HepG2 (cell line): ENCODE results near the gene FUBP3. TPM values are rescaled to one million over a fixed set of nuclear protein-coding genes. Genes with fewer than 3 reads are reported as not detected.

ENCODE experiments used
- AGO2 ChIP-seq: fragments of 200-400 bp; formaldehyde crosslinking; optimal IDR thresholded peaks from 2 replicates; pipeline ENCODE3; 2017; ENCODE audit warnings: mild to moderate bottlenecking, low read depth, low read length, moderate library complexity
- ARID2 ChIP-seq: sonication (generic); formaldehyde crosslinking; IDR thresholded peaks from 2 replicates; pipeline ENCODE4 v1.8.1; 2022; ENCODE audit warnings: mild to moderate bottlenecking, missing genetic modification reagents, borderline replicate concordance
- ATM ChIP-seq: fragments of 450-650 bp; IDR thresholded peaks from 2 replicates; pipeline ENCODE4 v1.7.1; 2017; ENCODE audit warnings: mild to moderate bottlenecking, borderline replicate concordance
- DNMT1 ChIP-seq: sonication (generic); formaldehyde crosslinking; IDR thresholded peaks from 2 replicates; pipeline ENCODE4 v1.5.1; 2020; ENCODE audit warnings: mild to moderate bottlenecking, missing genetic modification reagents
- FLYWCH1 ChIP-seq: sonication (generic); formaldehyde crosslinking; IDR thresholded peaks from 2 replicates; pipeline ENCODE4 v1.8.1; 2023; ENCODE audit warnings: mild to moderate bottlenecking, missing genetic modification reagents
- FOXA3 ChIP-seq: IDR thresholded peaks from 2 replicates; pipeline ENCODE4 v1.6.1; 2016; ENCODE audit warnings: missing genetic modification reagents, missing compliant biosample characterization
- GTF3A ChIP-seq: sonication (generic); formaldehyde crosslinking; conservative IDR thresholded peaks from 2 replicates; pipeline ENCODE4 v1.4.0; 2020; ENCODE audit warnings: mild to moderate bottlenecking, missing genetic modification reagents
- HDAC6 ChIP-seq: fragments of 200-600 bp; sonication (generic); IDR thresholded peaks from 2 replicates; pipeline ENCODE4 v1.7.0; 2017; ENCODE audit warnings: mild to moderate bottlenecking, antibody characterized with exemption, low read length, low read depth
- HMG20A ChIP-seq: IDR thresholded peaks from 2 replicates; pipeline ENCODE4 v1.6.1; 2016; ENCODE audit warnings: borderline replicate concordance
- IKZF5 ChIP-seq: IDR thresholded peaks from 2 replicates; pipeline ENCODE4 v1.6.1; 2018; ENCODE audit warnings: missing genetic modification reagents, mild to moderate bottlenecking, missing compliant biosample characterization
- KDM1A ChIP-seq: IDR thresholded peaks from 2 replicates; pipeline ENCODE4 v1.6.1; 2016; ENCODE audit warnings: missing compliant biosample characterization
- KLF11 ChIP-seq: IDR thresholded peaks from 2 replicates; pipeline ENCODE4 v1.6.1; 2016; ENCODE audit warnings: missing compliant biosample characterization
- KLF13 ChIP-seq: sonication (generic); formaldehyde crosslinking; IDR thresholded peaks from 2 replicates; pipeline ENCODE4 v1.4.0; 2020; ENCODE audit warnings: mild to moderate bottlenecking, missing genetic modification reagents
- MAF1 ChIP-seq: sonication (generic); formaldehyde crosslinking; IDR thresholded peaks from 2 replicates; pipeline ENCODE4 v1.5.0; 2020; ENCODE audit warnings: missing genetic modification reagents, borderline replicate concordance
- MED1 ChIP-seq: sonication (generic); formaldehyde crosslinking; IDR thresholded peaks from 2 replicates; pipeline ENCODE4 v1.4.0; 2020; ENCODE audit warnings: missing genetic modification reagents
- MED8 ChIP-seq: sonication (generic); formaldehyde crosslinking; IDR thresholded peaks from 2 replicates; pipeline ENCODE4 v1.8.1; 2023; ENCODE audit warnings: mild to moderate bottlenecking, missing genetic modification reagents; ENCODE audit not compliant: insufficient replicate concordance
- NKX3-1 ChIP-seq: sonication (generic); formaldehyde crosslinking; IDR thresholded peaks from 2 replicates; pipeline ENCODE4 v1.5.0; 2020; ENCODE audit warnings: missing genetic modification reagents
- RFX1 ChIP-seq: fragments of 450-650 bp; IDR thresholded peaks from 2 replicates; pipeline ENCODE4 v1.6.1; 2017
- SAP130 ChIP-seq: IDR thresholded peaks from 2 replicates; pipeline ENCODE4 v1.6.1; 2016; ENCODE audit warnings: low read depth
- SIX4 ChIP-seq: sonication (generic); formaldehyde crosslinking; IDR thresholded peaks from 2 replicates; pipeline ENCODE4 v1.4.0; 2020; ENCODE audit warnings: missing genetic modification reagents
- STAG1 ChIP-seq: sonication (generic); formaldehyde crosslinking; IDR thresholded peaks from 2 replicates; pipeline ENCODE4 v1.4.0; 2020; ENCODE audit warnings: missing genetic modification reagents
- THAP9 ChIP-seq: sonication (generic); formaldehyde crosslinking; IDR thresholded peaks from 2 replicates; pipeline ENCODE4; 2020; ENCODE audit warnings: missing genetic modification reagents, mild to moderate bottlenecking, borderline replicate concordance
- U2AF1 ChIP-seq: fragments of 200-400 bp; formaldehyde crosslinking; optimal IDR thresholded peaks from 2 replicates; pipeline ENCODE3; 2017; ENCODE audit warnings: mild to moderate bottlenecking, low read depth, low read length
- WIZ ChIP-seq: sonication (generic); formaldehyde crosslinking; IDR thresholded peaks from 2 replicates; pipeline ENCODE4 v1.5.1; 2020; ENCODE audit warnings: mild to moderate bottlenecking, missing genetic modification reagents
- ZNF121 ChIP-seq: sonication (generic); formaldehyde crosslinking; IDR thresholded peaks from 2 replicates; pipeline ENCODE4 v1.5.0; 2020; ENCODE audit warnings: mild to moderate bottlenecking, missing genetic modification reagents
- ZNF124 ChIP-seq: sonication (generic); formaldehyde crosslinking; IDR thresholded peaks from 2 replicates; pipeline ENCODE4 v1.4.0; 2020; ENCODE audit warnings: missing genetic modification reagents
- ZNF232 ChIP-seq: sonication (generic); formaldehyde crosslinking; IDR thresholded peaks from 2 replicates; pipeline ENCODE4 v1.4.0; 2020; ENCODE audit warnings: missing genetic modification reagents, borderline replicate concordance
- ZNF383 ChIP-seq: sonication (generic); formaldehyde crosslinking; IDR thresholded peaks from 2 replicates; pipeline ENCODE4 v1.4.0; 2020; ENCODE audit warnings: missing genetic modification reagents, mild to moderate bottlenecking, borderline replicate concordance
- ZNF781 ChIP-seq: sonication (generic); formaldehyde crosslinking; IDR thresholded peaks from 2 replicates; pipeline ENCODE4 v1.5.1; 2020; ENCODE audit warnings: borderline replicate concordance, mild to moderate bottlenecking, missing genetic modification reagents; ENCODE audit errors: not compliant biosample characterization
- ZNF850 ChIP-seq: sonication (generic); formaldehyde crosslinking; conservative IDR thresholded peaks from 2 replicates; pipeline ENCODE4 v1.9.0; 2021; ENCODE audit warnings: mild to moderate bottlenecking, missing genetic modification reagents
- polyA plus RNA-seq, 8 experiments: library from polyadenylated mRNA; depleted of rRNA in 3 of 8; stranded (reverse) in 7 of 8; unstranded in 1 of 8; fragments of >200 nt; fragmentation: Illumina TruSeq in 4 of 8; extraction: Trizol in 4 of 8; gene quantifications; 2 replicates each; pipeline versions ENCODE4 v1.2.1 to v1.2.3, GENCODE V29; 2011 to 2016; ENCODE audit warnings: low read depth in 4 of 8, missing spikeins in 1 of 8, mixed read lengths in 1 of 8; ENCODE audit not compliant: insufficient read depth in 1 of 8
- total RNA-seq, 5 experiments: library from RNA; depleted of rRNA; stranded (reverse); fragments of >200 nt; fragmentation: Illumina TruSeq; extraction: Trizol; gene quantifications; 2 replicates each; pipeline ENCODE4 v1.2.3, GENCODE V29; 2016; ENCODE audit warnings: low read depth in 1 of 5

The FUBP3 gene
- total and polyA plus RNA-seq, 2 of the 13 experiments (the other 11 are each of a cell fraction or from before 2014, with no cell fraction given): 28.7 to 40.0 TPM

GRCh38 chr9:130680836-130681768 is 101.7 kb downstream of the FUBP3 start (continued):
- TF ChIP-seq SAP130: peak; percentile 56; the same call in 1 of the 2 replicates
- TF ChIP-seq HDAC6: no peak
- no peak for TF ChIP-seq RFX1
- TF ChIP-seq FLYWCH1 (CRISPR knock-in tag): no peak
- TF ChIP-seq U2AF1: no peak
- TF ChIP-seq AGO2: no peak
- TF ChIP-seq STAG1 (CRISPR knock-in tag): peak; percentile 21
- no peak for TF ChIP-seq DNMT1 (CRISPR knock-in tag)
- TF ChIP-seq ZNF124 (CRISPR knock-in tag): 0 out of 2 replicates have a peak, but pooled peaks have one; percentile 55
- TF ChIP-seq WIZ (CRISPR knock-in tag): no peak
- peak; percentile 95 for TF ChIP-seq NKX3-1 (CRISPR knock-in tag)
- TF ChIP-seq ARID2 (CRISPR knock-in tag): peak; percentile 75; the same call in 1 of the 2 replicates
- TF ChIP-seq HMG20A: no peak
- TF ChIP-seq ATM: no peak
- TF ChIP-seq KLF13 (CRISPR knock-in tag): no peak
- TF ChIP-seq KDM1A (CRISPR knock-in tag): peak; percentile 70
- no peak for TF ChIP-seq ZNF850 (CRISPR knock-in tag)
- peak; percentile 57; the same call in 1 of the 2 replicates for TF ChIP-seq MED1 (CRISPR knock-in tag)
- TF ChIP-seq IKZF5 (CRISPR knock-in tag): peak; percentile 63
- peak; percentile 88 for TF ChIP-seq ZNF232 (CRISPR knock-in tag)
- TF ChIP-seq ZNF781 (CRISPR knock-in tag): peak; percentile 40
- TF ChIP-seq KLF11 (CRISPR knock-in tag): no peak
- TF ChIP-seq GTF3A (CRISPR knock-in tag): no peak
- peak; percentile 75; the same call in 1 of the 2 replicates for TF ChIP-seq MAF1
- no peak for TF ChIP-seq THAP9
- no peak for TF ChIP-seq ZNF121 (CRISPR knock-in tag)
- no peak for TF ChIP-seq ZNF383 (CRISPR knock-in tag)
- TF ChIP-seq FOXA3 (CRISPR knock-in tag): peak; percentile 47; the same call in 1 of the 2 replicates
- no peak for TF ChIP-seq MED8 (CRISPR knock-in tag)
- TF ChIP-seq SIX4 (CRISPR knock-in tag): no peak
